Measurements from ENCODE around the gene VTCN1.

Gene VTCN1

GRCh38 chr1:117180147-117180967, 30.4 kb downstream of the VTCN1 start:
- H3K4me3 ChIP-seq (ENCODE audit: low read depth, low read length), result no peak overlapping the region
- no peak for TF ChIP-seq CTCF (IDR thresholded peaks at IDR 0.05; ENCODE audit: low read depth, low read length, missing control alignments)
- DNase-seq (ENCODE audit: low read depth), result no peak

- no peak for DNase-seq (ENCODE audit: low read depth)
- no peak for TF ChIP-seq CTCF (IDR thresholded peaks at IDR 0.05; ENCODE audit: low read depth, low read length, missing control alignments)
- no peak overlapping the region for H3K4me3 ChIP-seq (ENCODE audit: low read depth, low read length)
Observed at GRCh38 chr1:117179471-117179870, 31.3 kb downstream of the VTCN1 start.

- TF ChIP-seq CTCF (IDR thresholded peaks at IDR 0.05; ENCODE audit: low read depth, low read length, missing control alignments), result no peak
- no peak for DNase-seq (ENCODE audit: low read depth)
- no peak overlapping the region for H3K4me3 ChIP-seq (ENCODE audit: low read depth, low read length)
Observed at GRCh38 chr1:117178756-117179155, 32.0 kb downstream of the VTCN1 start.

GRCh38 chr1:117177376-117177775, 33.4 kb downstream of the VTCN1 start:
- DNase-seq (ENCODE audit: low read depth), result no peak
- TF ChIP-seq CTCF (IDR thresholded peaks at IDR 0.05; ENCODE audit: low read depth, low read length, missing control alignments), result no peak
- no peak overlapping the region for H3K4me3 ChIP-seq (ENCODE audit: low read depth, low read length)

GRCh38 chr1:117176579-117176978, 34.1 kb downstream of the VTCN1 start:
- H3K4me3 ChIP-seq (ENCODE audit: low read depth, low read length), result no peak overlapping the region
- TF ChIP-seq CTCF (IDR thresholded peaks at IDR 0.05; ENCODE audit: low read depth, low read length, missing control alignments), result no peak
- no peak for DNase-seq (ENCODE audit: low read depth)

- DNase-seq (ENCODE audit: low read depth), result no peak
- no peak overlapping the region for H3K4me3 ChIP-seq (ENCODE audit: low read depth, low read length)
- TF ChIP-seq CTCF (IDR thresholded peaks at IDR 0.05; ENCODE audit: low read depth, low read length, missing control alignments), result no peak
Observed at GRCh38 chr1:117174851-117175250, 35.9 kb downstream of the VTCN1 start.

GRCh38 chr1:117173691-117174090, 37.0 kb downstream of the VTCN1 start:
- TF ChIP-seq CTCF (IDR thresholded peaks at IDR 0.05; ENCODE audit: low read depth, low read length, missing control alignments), result no peak
- no peak for DNase-seq (ENCODE audit: low read depth)

More at GRCh38 chr1:117173691-117174090, 37.0 kb downstream of the VTCN1 start:
- no peak overlapping the region for H3K4me3 ChIP-seq (ENCODE audit: low read depth, low read length)

All from GM12864 (cell line).